ENCODE measurements around the gene ZFP36. TPM values are rescaled to one million over a fixed set of nuclear protein-coding genes. Genes with fewer than 3 reads are reported as not detected.

The ZFP36 gene
- total RNA-seq, 1 donor from 2014 or later, result 3.1 TPM

DNA sequence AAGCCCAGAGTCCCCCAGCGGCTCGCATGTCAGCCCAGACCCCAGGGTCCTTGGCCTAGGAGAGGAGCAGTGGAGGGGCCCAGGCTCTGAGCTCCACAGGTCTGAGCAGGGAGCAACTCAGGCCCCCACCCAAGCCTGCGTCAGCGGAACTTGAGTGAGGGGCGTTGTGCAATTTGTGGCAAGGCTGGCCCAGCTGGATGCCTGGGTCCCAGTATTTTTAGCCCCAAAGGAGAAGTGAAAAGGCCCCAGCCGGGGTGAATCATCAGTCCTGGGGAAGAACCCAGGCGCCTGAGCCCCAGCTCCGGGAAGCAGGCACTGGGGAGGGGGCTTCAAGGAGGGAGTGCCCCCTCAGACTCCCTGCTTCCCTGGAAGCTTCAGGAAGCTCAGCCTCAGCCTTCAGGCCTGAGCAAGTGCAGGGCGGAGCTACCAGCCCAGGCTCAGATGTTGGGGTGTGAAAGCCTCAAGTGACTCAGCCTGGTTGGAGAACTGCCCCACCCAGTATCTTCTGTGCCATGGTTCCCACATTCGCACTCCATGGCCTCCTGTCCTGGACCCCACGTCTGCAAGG lies 8.3 kb upstream of the ZFP36 start:
- H3K4me1 ChIP-seq (ENCODE audit: control insufficient read depth in 3 of 3, insufficient read depth in 3 of 3, low read length in 3 of 3), result peaks cover 25 to 43% (median 34%) of the 10 kb centered on the region in 3 donors
- H3K27me3 ChIP-seq (ENCODE audit: control insufficient read depth in 3 of 3, insufficient read depth in 3 of 3, low read length in 3 of 3), result no peaks in the 10 kb centered on the region
- no peaks in the 10 kb centered on the region for H3K9me3 ChIP-seq (ENCODE audit: control insufficient read depth in 3 of 3, low read length in 3 of 3)
- peak overlapping the region; percentile 89 for H3K27ac ChIP-seq (ENCODE audit: low read depth, low read length)
- peaks cover 13 to 21% (median 16%) of the 10 kb centered on the region in 3 donors for H3K36me3 ChIP-seq (ENCODE audit: control insufficient read depth in 3 of 3, insufficient read depth in 3 of 3, low read length in 3 of 3)
- H3K9ac ChIP-seq (ENCODE audit: low read depth in 1 of 3, low read length in 3 of 3), result peak overlapping the region; percentile 40 to 77 (median 69)
- H3K4me3 ChIP-seq (ENCODE audit: low read length in 3 of 3), result no peak overlapping the region

DNA sequence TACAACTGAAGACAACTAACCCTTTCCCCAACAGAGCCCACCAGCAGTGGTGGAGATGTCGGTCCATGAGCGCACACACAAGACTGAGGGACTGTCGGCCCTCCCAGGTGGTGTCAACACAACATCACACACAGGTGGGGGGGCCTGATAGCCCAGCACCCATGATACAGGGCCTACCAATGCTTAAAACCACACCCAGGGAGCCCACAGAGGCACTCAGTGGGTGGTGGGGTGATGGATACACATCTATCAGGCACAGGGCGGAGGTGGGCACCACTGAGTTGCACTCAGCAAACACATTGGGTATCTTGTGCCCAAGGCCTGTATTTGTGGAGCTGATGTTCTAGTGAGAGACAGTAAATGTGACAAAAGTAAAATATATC lies 7.0 kb upstream of the ZFP36 start:
- Histone ChIP-seq H3K9ac (ENCODE audit: low read depth in 1 of 3, low read length in 3 of 3) (no peak overlapping the region), H3K27ac (ENCODE audit: low read depth, low read length) (no peak overlapping the region), H3K4me3 (ENCODE audit: low read length in 3 of 3) (no peak overlapping the region), H3K27me3 (ENCODE audit: control insufficient read depth in 3 of 3, insufficient read depth in 3 of 3, low read length in 3 of 3) (no peaks in the 10 kb centered on the region), H3K9me3 (ENCODE audit: control insufficient read depth in 3 of 3, low read length in 3 of 3) (no peaks in the 10 kb centered on the region), H3K4me1 (ENCODE audit: control insufficient read depth in 3 of 3, insufficient read depth in 3 of 3, low read length in 3 of 3) (peaks cover 25 to 45% (median 38%) of the 10 kb centered on the region in 3 donors), H3K36me3 (ENCODE audit: control insufficient read depth in 3 of 3, insufficient read depth in 3 of 3, low read length in 3 of 3) (peaks cover 6 to 13% (median 8%) of the 10 kb centered on the region in 3 donors)

GRCh38 chr19:39400061-39400460 lies 6.6 kb upstream of the ZFP36 start:
- H3K36me3 ChIP-seq (ENCODE audit: control insufficient read depth in 3 of 3, insufficient read depth in 3 of 3, low read length in 3 of 3), result peaks cover 3 to 11% (median 7%) of the 10 kb centered on the region in 3 donors
- H3K9ac ChIP-seq (ENCODE audit: low read depth in 1 of 3, low read length in 3 of 3), result no peak overlapping the region
- H3K27ac ChIP-seq (ENCODE audit: low read depth, low read length), result no peak overlapping the region
- no peaks in the 10 kb centered on the region for H3K27me3 ChIP-seq (ENCODE audit: control insufficient read depth in 3 of 3, insufficient read depth in 3 of 3, low read length in 3 of 3)
- H3K4me1 ChIP-seq (ENCODE audit: control insufficient read depth in 3 of 3, insufficient read depth in 3 of 3, low read length in 3 of 3), result peaks cover 27 to 45% (median 38%) of the 10 kb centered on the region in 3 donors
- H3K9me3 ChIP-seq (ENCODE audit: control insufficient read depth in 3 of 3, low read length in 3 of 3), result no peaks in the 10 kb centered on the region
- no peak overlapping the region for H3K4me3 ChIP-seq (ENCODE audit: low read length in 3 of 3)

DNA sequence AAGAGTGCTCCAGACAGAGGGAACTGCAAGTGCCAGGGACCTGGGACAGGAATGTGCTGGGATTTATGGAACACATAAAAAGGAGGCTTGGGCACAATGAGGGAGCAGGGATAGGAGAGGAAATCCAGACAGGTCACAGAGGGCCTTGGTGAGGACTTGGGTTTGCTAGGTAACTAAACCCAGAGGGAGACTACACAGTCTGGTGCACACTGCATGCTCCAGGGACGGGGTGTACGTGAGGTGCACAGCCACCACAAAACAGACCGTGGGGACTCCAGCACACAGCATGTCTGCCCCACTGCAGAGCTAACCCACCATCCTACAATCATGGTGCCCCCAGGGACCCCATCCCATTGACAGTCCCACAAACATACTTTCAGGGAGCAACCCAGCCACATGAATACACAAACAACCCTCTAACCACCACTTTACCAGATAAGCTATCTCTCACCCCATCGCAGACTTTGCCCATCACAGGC lies 5.5 kb upstream of the ZFP36 start:
- Histone ChIP-seq H3K27me3 (ENCODE audit: control insufficient read depth in 3 of 3, insufficient read depth in 3 of 3, low read length in 3 of 3) (no peaks in the 10 kb centered on the region), H3K4me1 (ENCODE audit: control insufficient read depth in 3 of 3, insufficient read depth in 3 of 3, low read length in 3 of 3) (peaks cover 34 to 49% (median 40%) of the 10 kb centered on the region in 3 donors), H3K9me3 (ENCODE audit: control insufficient read depth in 3 of 3, low read length in 3 of 3) (no peaks in the 10 kb centered on the region), H3K36me3 (ENCODE audit: control insufficient read depth in 3 of 3, insufficient read depth in 3 of 3, low read length in 3 of 3) (peaks cover 0 to 5% (median 4%) of the 10 kb centered on the region in 3 donors), H3K4me3 (ENCODE audit: low read length in 3 of 3) (peak overlapping the region in 1 of 3 donors; percentile 22), H3K9ac (ENCODE audit: low read depth in 1 of 3, low read length in 3 of 3) (peak overlapping the region in 2 of 3 donors; percentile 18 to 93), H3K27ac (ENCODE audit: low read depth, low read length) (peak overlapping the region; percentile 100)

GRCh38 chr19:39401549-39402345 lies 4.9 kb upstream of the ZFP36 start:
- peak overlapping the region; percentile 100 for H3K27ac ChIP-seq (ENCODE audit: low read depth, low read length)
- no peaks in the 10 kb centered on the region for H3K9me3 ChIP-seq (ENCODE audit: control insufficient read depth in 3 of 3, low read length in 3 of 3)
- H3K4me3 ChIP-seq (ENCODE audit: low read length in 3 of 3), result peak overlapping the region; percentile 59 to 78 (median 77)
- no peaks in the 10 kb centered on the region for H3K27me3 ChIP-seq (ENCODE audit: control insufficient read depth in 3 of 3, insufficient read depth in 3 of 3, low read length in 3 of 3)
- peaks cover 36 to 50% (median 42%) of the 10 kb centered on the region in 3 donors for H3K4me1 ChIP-seq (ENCODE audit: control insufficient read depth in 3 of 3, insufficient read depth in 3 of 3, low read length in 3 of 3)
- peaks cover 0 to 5% (median 4%) of the 10 kb centered on the region in 3 donors for H3K36me3 ChIP-seq (ENCODE audit: control insufficient read depth in 3 of 3, insufficient read depth in 3 of 3, low read length in 3 of 3)
- peak overlapping the region; percentile 93 to 97 (median 95) for H3K9ac ChIP-seq (ENCODE audit: low read depth in 1 of 3, low read length in 3 of 3)

GRCh38 chr19:39402346-39403300 lies 4.0 kb upstream of the ZFP36 start:
- peaks cover 0 to 4% (median under 1%) of the 10 kb centered on the region in 3 donors for H3K36me3 ChIP-seq (ENCODE audit: control insufficient read depth in 3 of 3, insufficient read depth in 3 of 3, low read length in 3 of 3)
- peak overlapping the region; percentile 100 for H3K27ac ChIP-seq (ENCODE audit: low read depth, low read length)
- H3K4me3 ChIP-seq (ENCODE audit: low read length in 3 of 3), result peak overlapping the region; percentile 70 to 78 (median 77)
- H3K4me1 ChIP-seq (ENCODE audit: control insufficient read depth in 3 of 3, insufficient read depth in 3 of 3, low read length in 3 of 3), result peaks cover 28 to 43% (median 34%) of the 10 kb centered on the region in 3 donors
- no peaks in the 10 kb centered on the region for H3K9me3 ChIP-seq (ENCODE audit: control insufficient read depth in 3 of 3, low read length in 3 of 3)
- H3K9ac ChIP-seq (ENCODE audit: low read depth in 1 of 3, low read length in 3 of 3), result peak overlapping the region; percentile 93 to 97 (median 95)
- H3K27me3 ChIP-seq (ENCODE audit: control insufficient read depth in 3 of 3, insufficient read depth in 3 of 3, low read length in 3 of 3), result no peaks in the 10 kb centered on the region

- H3K4me3 ChIP-seq (ENCODE audit: low read length in 3 of 3), result peak overlapping the region; percentile 70 to 78 (median 77)
- peaks cover 26 to 43% (median 34%) of the 10 kb centered on the region in 3 donors for H3K4me1 ChIP-seq (ENCODE audit: control insufficient read depth in 3 of 3, insufficient read depth in 3 of 3, low read length in 3 of 3)
- peaks cover 9 to 12% (median 11%) of the 10 kb centered on the region in 3 donors for H3K36me3 ChIP-seq (ENCODE audit: control insufficient read depth in 3 of 3, insufficient read depth in 3 of 3, low read length in 3 of 3)
- H3K9me3 ChIP-seq (ENCODE audit: control insufficient read depth in 3 of 3, low read length in 3 of 3), result no peaks in the 10 kb centered on the region
- no peaks in the 10 kb centered on the region for H3K27me3 ChIP-seq (ENCODE audit: control insufficient read depth in 3 of 3, insufficient read depth in 3 of 3, low read length in 3 of 3)
- H3K9ac ChIP-seq (ENCODE audit: low read depth in 1 of 3, low read length in 3 of 3), result peak overlapping the region; percentile 93 to 97 (median 95)
- H3K27ac ChIP-seq (ENCODE audit: low read depth, low read length), result peak overlapping the region; percentile 100
Observed at GRCh38 chr19:39403331-39404312, 3.0 kb upstream of the ZFP36 start.

DNA sequence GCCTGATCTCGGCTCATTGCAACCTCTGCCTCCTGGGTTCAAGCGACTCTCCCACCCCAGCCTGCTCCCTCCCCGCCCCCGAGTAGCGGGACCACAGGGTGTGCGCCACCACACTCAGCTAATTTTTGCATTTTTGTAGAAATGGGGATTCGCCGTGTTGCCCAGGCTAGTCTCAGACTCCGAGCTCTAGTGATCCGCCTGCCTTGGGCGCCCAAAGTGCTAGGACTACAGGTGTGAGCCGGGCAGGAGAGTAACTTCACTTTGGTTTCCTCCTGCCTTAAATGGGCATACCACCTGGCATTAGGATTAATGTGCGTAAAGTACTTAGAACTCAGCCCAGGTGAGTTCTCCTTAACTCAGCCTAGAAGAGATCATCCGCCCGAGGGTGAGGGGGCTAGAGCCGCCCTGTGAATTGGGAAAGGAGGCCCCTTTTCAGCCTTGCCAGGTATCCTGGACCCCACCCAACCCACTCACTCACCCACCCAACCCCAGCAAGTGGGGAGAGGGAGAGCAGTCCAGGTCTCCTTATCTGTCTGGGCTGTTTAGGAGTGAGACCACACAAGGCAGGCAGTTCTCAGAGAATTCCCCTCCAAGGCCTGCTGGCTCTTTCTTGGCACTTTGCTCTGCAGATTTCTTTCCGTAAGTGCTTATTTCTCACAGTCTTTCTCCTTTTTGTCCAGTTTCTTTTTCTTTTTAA lies 1.2 kb upstream of the ZFP36 start:
- no peaks in the 10 kb centered on the region for H3K9me3 ChIP-seq (ENCODE audit: control insufficient read depth in 3 of 3, low read length in 3 of 3)
- peaks cover 11 to 13% (median 13%) of the 10 kb centered on the region in 3 donors for H3K36me3 ChIP-seq (ENCODE audit: control insufficient read depth in 3 of 3, insufficient read depth in 3 of 3, low read length in 3 of 3)
- H3K27ac ChIP-seq (ENCODE audit: low read depth, low read length), result peak overlapping the region; percentile 100
- peak overlapping the region in 1 of 3 donors; percentile 69 for H3K4me3 ChIP-seq (ENCODE audit: low read length in 3 of 3)
- H3K27me3 ChIP-seq (ENCODE audit: control insufficient read depth in 3 of 3, insufficient read depth in 3 of 3, low read length in 3 of 3), result no peaks in the 10 kb centered on the region
- peak overlapping the region in 2 of 3 donors; percentile 33 to 89 for H3K9ac ChIP-seq (ENCODE audit: low read depth in 1 of 3, low read length in 3 of 3)
- peaks cover 33 to 50% (median 46%) of the 10 kb centered on the region in 3 donors for H3K4me1 ChIP-seq (ENCODE audit: control insufficient read depth in 3 of 3, insufficient read depth in 3 of 3, low read length in 3 of 3)
